ENCODE measurements around the gene IL9R.

GRCh38 chrX:155998116-155998515 lies 620 bp downstream of the IL9R start:
- TF ChIP-seq, protein P1, sequence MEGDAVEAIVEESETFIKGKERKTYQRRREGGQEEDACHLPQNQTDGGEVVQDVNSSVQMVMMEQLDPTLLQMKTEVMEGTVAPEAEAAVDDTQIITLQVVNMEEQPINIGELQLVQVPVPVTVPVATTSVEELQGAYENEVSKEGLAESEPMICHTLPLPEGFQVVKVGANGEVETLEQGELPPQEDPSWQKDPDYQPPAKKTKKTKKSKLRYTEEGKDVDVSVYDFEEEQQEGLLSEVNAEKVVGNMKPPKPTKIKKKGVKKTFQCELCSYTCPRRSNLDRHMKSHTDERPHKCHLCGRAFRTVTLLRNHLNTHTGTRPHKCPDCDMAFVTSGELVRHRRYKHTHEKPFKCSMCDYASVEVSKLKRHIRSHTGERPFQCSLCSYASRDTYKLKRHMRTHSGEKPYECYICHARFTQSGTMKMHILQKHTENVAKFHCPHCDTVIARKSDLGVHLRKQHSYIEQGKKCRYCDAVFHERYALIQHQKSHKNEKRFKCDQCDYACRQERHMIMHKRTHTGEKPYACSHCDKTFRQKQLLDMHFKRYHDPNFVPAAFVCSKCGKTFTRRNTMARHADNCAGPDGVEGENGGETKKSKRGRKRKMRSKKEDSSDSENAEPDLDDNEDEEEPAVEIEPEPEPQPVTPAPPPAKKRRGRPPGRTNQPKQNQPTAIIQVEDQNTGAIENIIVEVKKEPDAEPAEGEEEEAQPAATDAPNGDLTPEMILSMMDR (IDR thresholded peaks at IDR 0.05) = no peak
- TF ChIP-seq POLR2AphosphoS5 (IDR thresholded peaks at IDR 0.05) = no peak
- TF ChIP-seq POLR2A (IDR thresholded peaks at IDR 0.05; ENCODE audit: low read depth) = no peak
- TF ChIP-seq EP300 (IDR thresholded peaks at IDR 0.05) = no peak
